Measurements from ENCODE around the gene NCKAP5L. TPM values are rescaled to one million over a fixed set of nuclear protein-coding genes. Genes with fewer than 3 reads are reported as not detected.

NCKAP5L gene
- total and polyA plus RNA-seq, 2 donors (not counting 1 experiment from before 2014, with no cell fraction given): 3.9 to 14.2 TPM

DNA sequence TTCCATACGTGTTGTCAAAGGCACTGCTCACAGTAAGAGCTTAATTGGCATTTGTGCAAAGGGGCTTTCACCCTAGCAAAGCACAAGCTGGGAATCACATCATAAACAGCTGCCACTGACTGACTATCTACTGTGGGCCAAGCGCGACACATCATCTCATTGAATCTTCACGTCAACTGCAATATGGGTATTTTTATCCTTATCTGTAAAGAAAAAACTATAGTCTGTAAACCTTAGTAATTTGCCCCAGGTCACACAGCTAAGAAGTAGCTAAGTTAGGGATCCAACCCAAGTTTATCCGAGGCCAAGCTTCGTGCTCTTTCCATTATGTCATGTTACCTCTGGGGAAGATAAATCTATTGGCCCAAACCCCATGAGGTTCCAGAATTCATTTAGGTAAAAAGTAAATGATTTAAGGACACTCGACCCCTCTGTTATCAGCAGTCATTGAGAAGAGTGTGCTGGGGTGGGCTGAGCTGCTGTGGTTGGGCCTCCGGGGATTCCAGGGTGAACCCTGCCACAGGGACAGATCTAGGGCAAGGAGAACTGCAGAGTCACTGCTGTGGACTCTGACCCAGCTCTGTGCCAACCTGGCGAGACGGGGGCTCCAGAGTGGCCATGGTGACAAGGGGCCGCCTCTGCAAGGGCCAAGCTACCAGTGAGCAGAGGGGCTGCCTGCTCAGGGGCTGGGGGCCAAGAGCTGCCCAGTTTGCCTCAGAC is 27.6 kb downstream of the NCKAP5L start:
- Histone ChIP-seq H3K27me3 (ENCODE audit: control insufficient read depth, insufficient read depth, low read length) (no peaks in the 10 kb centered on the region), H3K36me3 (ENCODE audit: control insufficient read depth, insufficient read depth, low read length) (peaks cover 32% of the 10 kb centered on the region), H3K79me2 (ENCODE audit: control insufficient read depth, insufficient read depth, low read length) (no peaks in the 10 kb centered on the region), H4K20me1 (ENCODE audit: control insufficient read depth, extremely low read depth, insufficient read depth, low read length) (no peaks in the 10 kb centered on the region), H3K9ac (ENCODE audit: insufficient read depth, low read length) (no peak overlapping the region), H3K4me2 (ENCODE audit: extremely low read depth, insufficient read depth, low read length) (no peak overlapping the region), H3K9me3 (ENCODE audit: control insufficient read depth, insufficient read depth, low read depth, low read length) (no peaks in the 10 kb centered on the region), H3K4me3 (replicated peaks in 1 of 4; ENCODE audit: control extremely low read depth in 1 of 4, insufficient read depth in 1 of 4, low read depth in 3 of 4, low read length in 4 of 4) (no peak overlapping the region), H2AFZ (ENCODE audit: low read length) (no peak overlapping the region), H3K4me1 (ENCODE audit: control insufficient read depth, extremely low read depth, insufficient read depth, low read length) (no peaks in the 10 kb centered on the region), H3K27ac (ENCODE audit: insufficient read depth, low read length) (no peak overlapping the region)
- DNase-seq (ENCODE audit: low read depth in 2 of 2): no peak
- TF ChIP-seq EZH2 (IDR thresholded peaks at IDR 0.05; ENCODE audit: low read length, missing control alignments): no peak
- TF ChIP-seq, protein P1, sequence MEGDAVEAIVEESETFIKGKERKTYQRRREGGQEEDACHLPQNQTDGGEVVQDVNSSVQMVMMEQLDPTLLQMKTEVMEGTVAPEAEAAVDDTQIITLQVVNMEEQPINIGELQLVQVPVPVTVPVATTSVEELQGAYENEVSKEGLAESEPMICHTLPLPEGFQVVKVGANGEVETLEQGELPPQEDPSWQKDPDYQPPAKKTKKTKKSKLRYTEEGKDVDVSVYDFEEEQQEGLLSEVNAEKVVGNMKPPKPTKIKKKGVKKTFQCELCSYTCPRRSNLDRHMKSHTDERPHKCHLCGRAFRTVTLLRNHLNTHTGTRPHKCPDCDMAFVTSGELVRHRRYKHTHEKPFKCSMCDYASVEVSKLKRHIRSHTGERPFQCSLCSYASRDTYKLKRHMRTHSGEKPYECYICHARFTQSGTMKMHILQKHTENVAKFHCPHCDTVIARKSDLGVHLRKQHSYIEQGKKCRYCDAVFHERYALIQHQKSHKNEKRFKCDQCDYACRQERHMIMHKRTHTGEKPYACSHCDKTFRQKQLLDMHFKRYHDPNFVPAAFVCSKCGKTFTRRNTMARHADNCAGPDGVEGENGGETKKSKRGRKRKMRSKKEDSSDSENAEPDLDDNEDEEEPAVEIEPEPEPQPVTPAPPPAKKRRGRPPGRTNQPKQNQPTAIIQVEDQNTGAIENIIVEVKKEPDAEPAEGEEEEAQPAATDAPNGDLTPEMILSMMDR (conservative IDR thresholded peaks at IDR 0.05 in 1 of 2, IDR thresholded peaks at IDR 0.05 in 1 of 2; ENCODE audit: low read depth in 1 of 2, low read length in 2 of 2): no peak

GRCh38 chr12:49798934-49799333 is 29.3 kb downstream of the NCKAP5L start:
- no peaks in the 10 kb centered on the region for H3K27me3 ChIP-seq (ENCODE audit: control insufficient read depth, insufficient read depth, low read length)
- no peak overlapping the region for H3K4me2 ChIP-seq (ENCODE audit: extremely low read depth, insufficient read depth, low read length)
- no peaks in the 10 kb centered on the region for H3K9me3 ChIP-seq (ENCODE audit: control insufficient read depth, insufficient read depth, low read depth, low read length)
- TF ChIP-seq EZH2 (IDR thresholded peaks at IDR 0.05; ENCODE audit: low read length, missing control alignments): no peak
- TF ChIP-seq, protein P1 (conservative IDR thresholded peaks at IDR 0.05 in 1 of 2, IDR thresholded peaks at IDR 0.05 in 1 of 2; ENCODE audit: low read depth in 1 of 2, low read length in 2 of 2): no peak
- no peak overlapping the region for H3K27ac ChIP-seq (ENCODE audit: insufficient read depth, low read length)
- peaks cover 24% of the 10 kb centered on the region for H3K36me3 ChIP-seq (ENCODE audit: control insufficient read depth, insufficient read depth, low read length)
- no peak overlapping the region for H3K4me3 ChIP-seq (replicated peaks in 1 of 4; ENCODE audit: control extremely low read depth in 1 of 4, insufficient read depth in 1 of 4, low read depth in 3 of 4, low read length in 4 of 4)
- DNase-seq (ENCODE audit: low read depth in 2 of 2): no peak
- no peaks in the 10 kb centered on the region for H3K79me2 ChIP-seq (ENCODE audit: control insufficient read depth, insufficient read depth, low read length)
- no peaks in the 10 kb centered on the region for H3K4me1 ChIP-seq (ENCODE audit: control insufficient read depth, extremely low read depth, insufficient read depth, low read length)
- H3K9ac ChIP-seq (ENCODE audit: insufficient read depth, low read length): no peak overlapping the region
- H2AFZ ChIP-seq (ENCODE audit: low read length): no peak overlapping the region
- H4K20me1 ChIP-seq (ENCODE audit: control insufficient read depth, extremely low read depth, insufficient read depth, low read length): no peaks in the 10 kb centered on the region

DNA sequence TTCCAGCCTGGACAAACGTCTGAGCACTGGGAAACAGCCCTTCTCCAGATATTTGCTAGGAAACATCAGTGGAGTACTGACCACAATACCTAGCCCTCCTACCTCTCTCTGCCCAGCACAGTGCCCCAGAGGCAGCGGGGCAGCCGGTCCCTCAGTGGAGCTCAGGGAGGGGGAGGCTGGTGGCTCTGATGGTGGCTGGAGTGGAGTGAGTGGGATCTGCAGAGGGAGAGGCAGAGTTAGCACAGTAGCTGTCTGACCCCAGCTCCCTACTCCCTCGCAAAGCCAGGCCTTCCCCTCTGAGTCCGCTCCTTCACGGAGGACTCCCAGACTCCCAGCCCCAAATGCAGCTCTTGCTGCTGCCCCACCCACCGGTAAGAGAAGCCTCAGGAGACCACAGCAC is 30.0 kb downstream of the NCKAP5L start:
- H3K79me2 ChIP-seq (ENCODE audit: control insufficient read depth, insufficient read depth, low read length): no peaks in the 10 kb centered on the region
- no peaks in the 10 kb centered on the region for H3K9me3 ChIP-seq (ENCODE audit: control insufficient read depth, insufficient read depth, low read depth, low read length)
- DNase-seq (ENCODE audit: low read depth in 2 of 2): no peak
- H3K36me3 ChIP-seq (ENCODE audit: control insufficient read depth, insufficient read depth, low read length): peaks cover 20% of the 10 kb centered on the region
- H3K9ac ChIP-seq (ENCODE audit: insufficient read depth, low read length): no peak overlapping the region
- no peak overlapping the region for H3K27ac ChIP-seq (ENCODE audit: insufficient read depth, low read length)
- no peak overlapping the region for H2AFZ ChIP-seq (ENCODE audit: low read length)
- TF ChIP-seq, protein P1 (conservative IDR thresholded peaks at IDR 0.05 in 1 of 2, IDR thresholded peaks at IDR 0.05 in 1 of 2; ENCODE audit: low read depth in 1 of 2, low read length in 2 of 2): no peak
- TF ChIP-seq EZH2 (IDR thresholded peaks at IDR 0.05; ENCODE audit: low read length, missing control alignments): no peak
- no peaks in the 10 kb centered on the region for H4K20me1 ChIP-seq (ENCODE audit: control insufficient read depth, extremely low read depth, insufficient read depth, low read length)
- no peak overlapping the region for H3K4me3 ChIP-seq (replicated peaks in 1 of 4; ENCODE audit: control extremely low read depth in 1 of 4, insufficient read depth in 1 of 4, low read depth in 3 of 4, low read length in 4 of 4)
- no peaks in the 10 kb centered on the region for H3K4me1 ChIP-seq (ENCODE audit: control insufficient read depth, extremely low read depth, insufficient read depth, low read length)
- H3K27me3 ChIP-seq (ENCODE audit: control insufficient read depth, insufficient read depth, low read length): no peaks in the 10 kb centered on the region
- no peak overlapping the region for H3K4me2 ChIP-seq (ENCODE audit: extremely low read depth, insufficient read depth, low read length)

All from fibroblast of lung (primary cell).